ENCODE data around the gene GDF9.
A peak's percentile ranks its signal among the peaks of the same experiment; 100 is the strongest.

Gene GDF9

DNA sequence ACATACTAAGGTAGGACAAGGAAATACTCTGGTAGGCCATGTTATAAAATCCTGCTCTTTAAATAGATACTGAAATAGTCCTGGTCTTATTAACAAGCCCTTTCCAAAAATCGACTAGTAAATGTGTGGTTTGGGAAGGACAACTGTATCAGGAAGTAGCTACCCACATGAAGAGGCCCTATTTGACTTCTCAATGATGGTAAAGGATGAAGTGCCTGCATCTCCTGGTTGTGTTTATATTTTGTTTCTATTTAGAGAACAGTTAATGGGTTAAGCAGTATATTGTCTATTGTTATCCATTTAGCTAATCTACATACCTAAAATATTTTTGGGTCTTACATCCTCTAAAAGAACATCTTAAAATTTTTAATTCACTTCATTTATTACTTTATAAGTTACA lies 12.5 kb downstream of the GDF9 start:
- TF ChIP-seq, protein P1, sequence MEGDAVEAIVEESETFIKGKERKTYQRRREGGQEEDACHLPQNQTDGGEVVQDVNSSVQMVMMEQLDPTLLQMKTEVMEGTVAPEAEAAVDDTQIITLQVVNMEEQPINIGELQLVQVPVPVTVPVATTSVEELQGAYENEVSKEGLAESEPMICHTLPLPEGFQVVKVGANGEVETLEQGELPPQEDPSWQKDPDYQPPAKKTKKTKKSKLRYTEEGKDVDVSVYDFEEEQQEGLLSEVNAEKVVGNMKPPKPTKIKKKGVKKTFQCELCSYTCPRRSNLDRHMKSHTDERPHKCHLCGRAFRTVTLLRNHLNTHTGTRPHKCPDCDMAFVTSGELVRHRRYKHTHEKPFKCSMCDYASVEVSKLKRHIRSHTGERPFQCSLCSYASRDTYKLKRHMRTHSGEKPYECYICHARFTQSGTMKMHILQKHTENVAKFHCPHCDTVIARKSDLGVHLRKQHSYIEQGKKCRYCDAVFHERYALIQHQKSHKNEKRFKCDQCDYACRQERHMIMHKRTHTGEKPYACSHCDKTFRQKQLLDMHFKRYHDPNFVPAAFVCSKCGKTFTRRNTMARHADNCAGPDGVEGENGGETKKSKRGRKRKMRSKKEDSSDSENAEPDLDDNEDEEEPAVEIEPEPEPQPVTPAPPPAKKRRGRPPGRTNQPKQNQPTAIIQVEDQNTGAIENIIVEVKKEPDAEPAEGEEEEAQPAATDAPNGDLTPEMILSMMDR (IDR thresholded peaks at IDR 0.05; ENCODE audit: control insufficient read depth, extremely low read depth, insufficient read depth) = no peak
- H3K4me3 ChIP-seq (ENCODE audit: low read depth, low read length) = no peak overlapping the region
- no peak for DNase-seq (ENCODE audit: low read depth)

DNA sequence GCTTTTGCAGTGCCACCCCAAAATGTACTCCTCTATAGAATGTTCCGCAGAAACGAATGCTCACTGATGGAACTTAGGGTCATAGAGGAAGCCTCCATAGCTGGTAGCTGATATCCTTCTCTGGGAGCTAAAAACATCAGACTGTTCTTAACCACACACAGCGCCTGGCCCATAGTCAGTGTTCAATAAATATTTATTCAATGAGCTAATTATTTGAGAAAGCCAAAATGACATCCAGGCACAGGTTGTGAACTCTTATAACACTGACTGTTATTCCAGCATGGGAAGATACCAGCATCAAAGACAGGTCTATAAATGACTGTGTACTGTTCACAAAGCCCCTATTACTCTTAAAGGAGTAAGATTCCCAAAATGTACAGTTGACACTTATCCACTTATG lies 12.9 kb downstream of the GDF9 start:
- peak; percentile 91 for DNase-seq (ENCODE audit: low read depth)
- TF ChIP-seq, protein P1 (IDR thresholded peaks at IDR 0.05; ENCODE audit: control insufficient read depth, extremely low read depth, insufficient read depth) = no peak
- no peak overlapping the region for H3K4me3 ChIP-seq (ENCODE audit: low read depth, low read length)

DNA sequence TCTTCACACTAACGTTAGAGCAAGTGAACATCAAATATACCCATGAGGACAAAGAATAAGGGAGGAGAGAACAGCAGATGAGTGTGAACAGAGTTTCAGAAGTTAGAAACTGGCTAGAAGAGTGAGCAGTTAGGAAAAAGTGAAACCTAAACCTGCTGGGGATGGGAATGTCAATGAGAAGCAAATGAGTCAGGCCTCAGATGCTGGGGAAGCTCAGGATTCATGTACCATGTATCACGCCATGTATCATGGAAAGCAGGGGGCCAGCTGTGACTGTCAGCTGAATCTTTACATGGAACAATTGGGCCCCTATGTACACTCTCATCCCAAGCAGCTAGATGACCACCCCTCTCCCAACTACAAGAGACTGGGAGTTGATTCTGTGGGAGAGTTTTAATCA lies 16.2 kb downstream of the GDF9 start:
- DNase-seq (ENCODE audit: low read depth) = no peak
- TF ChIP-seq, protein P1 (IDR thresholded peaks at IDR 0.05; ENCODE audit: control insufficient read depth, extremely low read depth, insufficient read depth) = no peak
- no peak overlapping the region for H3K4me3 ChIP-seq (ENCODE audit: low read depth, low read length)

DNA sequence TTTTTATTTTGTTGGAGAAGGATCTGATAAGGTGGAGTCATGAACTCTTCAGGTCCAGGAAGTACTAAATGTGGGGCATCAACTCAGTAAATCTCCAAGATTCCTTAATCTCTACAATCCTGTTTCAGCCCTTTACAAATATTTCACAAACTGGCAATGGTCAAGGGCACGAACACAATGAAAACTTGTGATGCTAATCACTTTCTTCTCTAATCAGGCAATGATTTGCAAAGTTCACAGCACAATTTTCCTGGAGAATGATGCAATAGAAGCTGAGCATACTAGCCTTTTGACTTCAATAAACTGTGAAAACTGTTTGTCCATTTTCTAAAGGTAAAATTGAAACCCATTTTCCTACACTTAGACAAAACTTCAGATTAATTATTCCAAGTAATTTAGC lies 16.9 kb downstream of the GDF9 start:
- H3K4me3 ChIP-seq (ENCODE audit: low read depth, low read length) = no peak overlapping the region
- no peak for DNase-seq (ENCODE audit: low read depth)
- TF ChIP-seq, protein P1 (IDR thresholded peaks at IDR 0.05; ENCODE audit: control insufficient read depth, extremely low read depth, insufficient read depth) = no peak

DNA sequence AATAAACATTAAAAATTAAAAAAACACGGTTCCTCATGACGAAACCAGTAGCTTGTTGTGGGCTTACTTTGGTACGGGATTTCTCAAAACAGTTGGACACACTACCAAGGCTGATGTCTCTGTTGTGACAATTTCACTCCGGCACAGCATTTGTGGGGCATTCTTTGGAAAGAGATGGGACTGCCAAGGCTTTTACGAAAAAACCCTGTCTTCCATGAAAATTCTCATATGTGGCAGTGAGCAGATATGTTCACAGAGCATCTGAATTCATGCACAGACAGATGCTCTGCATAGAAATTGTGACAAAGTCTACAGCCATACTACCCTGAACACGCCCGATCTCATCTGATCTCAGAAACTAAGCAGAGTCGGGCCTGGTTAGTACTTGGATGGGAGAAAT lies 18.0 kb downstream of the GDF9 start:
- TF ChIP-seq, protein P1 (IDR thresholded peaks at IDR 0.05; ENCODE audit: control insufficient read depth, extremely low read depth, insufficient read depth) = no peak
- no peak overlapping the region for H3K4me3 ChIP-seq (ENCODE audit: low read depth, low read length)
- DNase-seq (ENCODE audit: low read depth) = no peak

DNA sequence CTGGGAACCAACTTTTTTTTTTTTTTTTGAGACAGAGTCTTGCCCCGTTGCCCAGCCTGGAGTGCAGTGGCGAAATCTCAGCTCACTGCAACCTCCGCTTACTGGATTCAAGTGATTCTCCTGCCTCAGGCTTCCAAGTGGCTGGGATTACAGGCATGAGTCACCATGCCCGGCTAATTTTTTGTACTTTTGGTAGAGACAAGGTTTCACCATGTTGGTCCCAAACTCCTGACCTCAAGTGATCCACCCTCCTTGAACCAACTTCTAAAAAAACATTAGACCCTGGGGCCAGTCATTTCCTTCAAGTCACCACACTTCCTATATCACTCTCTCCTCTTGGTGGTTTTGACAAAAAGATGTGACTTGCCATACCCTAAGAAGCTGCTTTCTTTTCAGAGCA lies 25.0 kb downstream of the GDF9 start:
- H3K4me3 ChIP-seq (ENCODE audit: low read depth, low read length) = no peak overlapping the region
- DNase-seq (ENCODE audit: low read depth) = no peak
- TF ChIP-seq, protein P1 (IDR thresholded peaks at IDR 0.05; ENCODE audit: control insufficient read depth, extremely low read depth, insufficient read depth) = no peak

DNA sequence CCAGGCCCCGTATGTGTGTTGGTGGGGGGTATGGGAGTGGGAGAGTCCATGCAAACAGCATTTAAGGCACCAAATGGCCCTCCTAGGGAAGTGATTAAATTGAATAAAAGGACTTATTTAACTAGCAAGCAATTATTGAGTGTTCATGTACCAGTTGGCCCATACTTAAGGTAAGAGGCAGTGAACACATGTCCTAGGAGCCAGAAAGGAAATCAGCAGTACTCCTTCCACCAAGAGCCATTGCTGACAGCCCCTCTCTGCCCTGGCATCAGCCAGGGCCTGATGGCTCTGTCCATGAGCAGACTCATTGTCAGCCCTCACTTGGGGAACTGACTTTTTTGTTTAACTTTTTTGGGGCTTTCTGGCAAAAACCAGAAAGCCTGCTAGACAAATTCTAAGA lies 25.4 kb downstream of the GDF9 start:
- H3K4me3 ChIP-seq (ENCODE audit: low read depth, low read length) = no peak overlapping the region
- DNase-seq (ENCODE audit: low read depth) = no peak
- TF ChIP-seq, protein P1 (IDR thresholded peaks at IDR 0.05; ENCODE audit: control insufficient read depth, extremely low read depth, insufficient read depth) = no peak

Data from LNCaP clone FGC (cell line).